ENCODE results near the gene MSMB. TPM values are rescaled to one million over a fixed set of nuclear protein-coding genes. Genes with fewer than 3 reads are reported as not detected.
A peak's percentile ranks its signal among the peaks of the same experiment; 100 is the strongest.

MSMB gene
- total and polyA plus RNA-seq, 9 of the 15 experiments (the other 6 are each of a cell fraction or from before 2014, with no cell fraction given), result 0.21 to 0.60 TPM; not detected in 7

DNA sequence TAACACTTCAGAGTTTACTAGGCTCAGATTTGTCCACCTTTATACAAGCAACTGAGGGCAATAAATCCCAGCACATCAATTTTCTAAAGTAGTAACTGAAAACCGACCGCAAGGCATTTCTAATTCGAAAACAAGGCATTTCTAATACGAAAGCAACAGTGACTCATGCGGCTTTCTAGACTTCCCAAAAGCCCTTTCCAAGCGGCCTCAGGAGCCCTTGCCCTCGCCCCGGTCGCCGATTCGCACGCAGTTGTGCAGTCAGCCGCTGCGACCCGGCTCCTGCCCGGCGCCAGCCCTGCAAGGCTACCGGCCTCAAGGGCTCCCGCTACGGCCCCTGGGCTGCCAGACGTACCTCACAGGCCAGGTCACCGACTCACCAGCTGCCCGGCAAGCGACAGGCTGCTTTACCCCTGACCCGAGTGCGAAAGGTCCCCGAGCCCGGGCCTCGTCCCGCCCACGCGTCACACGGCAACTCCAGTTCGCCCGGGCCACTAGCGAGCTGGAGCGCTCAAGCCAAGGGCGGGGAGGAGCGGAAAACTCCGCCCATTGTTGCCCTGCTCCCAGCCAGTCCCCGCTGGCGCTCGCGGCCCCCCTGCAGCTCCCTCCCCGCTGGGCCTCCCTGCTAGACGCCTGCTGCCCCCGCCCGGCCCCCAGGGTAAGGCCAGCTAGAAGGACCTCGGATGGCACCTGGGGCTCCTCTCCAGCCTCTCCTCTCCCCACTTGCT lies 22.9 kb downstream of the MSMB start:
- POLR2A ChIA-PET, result interaction anchor here (0.6 to 11.8 kb wide), 12 partner anchors 9 to 1019 kb away, joined by 3 to 136 read pairs (median 4); partner anchors contain the start of gene TIMM23
- intact Hi-C loops (cut with micrococcal nuclease), result loop anchor here (1.0 to 5.0 kb wide), 4 partner anchors 22 to 1016 kb away; no protein-coding TSS in a partner anchor
- H3K36me3 ChIP-seq (ENCODE audit: control insufficient read depth, insufficient read depth, low read length), result peaks cover 59% of the 10 kb centered on the region
- peaks cover 3% of the 10 kb centered on the region for H3K9me1 ChIP-seq (ENCODE audit: control insufficient read depth, insufficient read depth, low read length)
- H3K9ac ChIP-seq (ENCODE audit: insufficient read depth in 1 of 2, low read depth in 2 of 2, low read length in 2 of 2), result peak overlapping the region; percentile 76 to 94
- peak; percentile 96 for ATAC-seq
- peaks cover 100% of the 10 kb centered on the region for H3K79me2 ChIP-seq (ENCODE audit: control insufficient read depth, insufficient read depth, low read length)
- CTCF ChIA-PET (ENCODE audit: low intra/inter-chr PET ratio), result interaction anchor here (0.6 kb wide), 3 partner anchors 558 to 872 kb away, joined by 3 read pairs; no protein-coding TSS in a partner anchor
- peak overlapping the region; percentile 74 for H2AFZ ChIP-seq (ENCODE audit: low read depth, low read length)
- peak overlapping the region; percentile 87 for H3K4me2 ChIP-seq (ENCODE audit: insufficient read depth, low read length)
- under 1% methylated on average over 49 of the region's 49 CpGs for WGBS (ENCODE audit: insufficient coverage, low coverage, missing lambda C conversion rate)
- no peak for FAIRE-seq
- peak overlapping the region; percentile 79 for H3K27ac ChIP-seq (ENCODE audit: extremely low read depth, low read depth, low read length)
- H3K4me1 ChIP-seq (replicated peaks in 1 of 2; ENCODE audit: control insufficient read depth in 2 of 2, insufficient read depth in 2 of 2, low read length in 2 of 2), result peaks cover 31 to 72% of the 10 kb centered on the region in 2 experiments
- H4K20me1 ChIP-seq (replicated peaks; ENCODE audit: control insufficient read depth, insufficient read depth, low read length), result peaks cover 24% of the 10 kb centered on the region
- peak overlapping the region; percentile 62 for H3K4me3 ChIP-seq
- in situ Hi-C loops (cut with MboI), result no loop called here
- H3K9me3 ChIP-seq (replicated peaks; ENCODE audit: control insufficient read depth, insufficient read depth, low read depth, low read length), result no peaks in the 10 kb centered on the region
- DNase-seq (ENCODE audit: extremely low read depth in 1 of 4, low spot score in 3 of 4), result peak; percentile 87 to 98 (median 92)
- no TSS peak for BruUV-seq (replicated peaks)
- H3K27me3 ChIP-seq (ENCODE audit: control insufficient read depth in 2 of 2, insufficient read depth in 2 of 2, low read length in 2 of 2), result no peaks in the 10 kb centered on the region
- no peak for TF ChIP-seq ZNF431 (CRISPR knock-in tag; IDR thresholded peaks at IDR 0.05)
- no peak for TF ChIP-seq CREBBP (IDR thresholded peaks at IDR 0.05; ENCODE audit: low read depth, low read length)
- TF ChIP-seq ZNF121 (CRISPR knock-in tag; conservative IDR thresholded peaks at IDR 0.05), result no peak
- TF ChIP-seq, protein P1, sequence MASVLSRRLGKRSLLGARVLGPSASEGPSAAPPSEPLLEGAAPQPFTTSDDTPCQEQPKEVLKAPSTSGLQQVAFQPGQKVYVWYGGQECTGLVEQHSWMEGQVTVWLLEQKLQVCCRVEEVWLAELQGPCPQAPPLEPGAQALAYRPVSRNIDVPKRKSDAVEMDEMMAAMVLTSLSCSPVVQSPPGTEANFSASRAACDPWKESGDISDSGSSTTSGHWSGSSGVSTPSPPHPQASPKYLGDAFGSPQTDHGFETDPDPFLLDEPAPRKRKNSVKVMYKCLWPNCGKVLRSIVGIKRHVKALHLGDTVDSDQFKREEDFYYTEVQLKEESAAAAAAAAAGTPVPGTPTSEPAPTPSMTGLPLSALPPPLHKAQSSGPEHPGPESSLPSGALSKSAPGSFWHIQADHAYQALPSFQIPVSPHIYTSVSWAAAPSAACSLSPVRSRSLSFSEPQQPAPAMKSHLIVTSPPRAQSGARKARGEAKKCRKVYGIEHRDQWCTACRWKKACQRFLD (CRISPR knock-in tag; IDR thresholded peaks at IDR 0.05), result no peak
- TF ChIP-seq SRSF3 (IDR thresholded peaks at IDR 0.05; ENCODE audit: insufficient read depth, low read length), result no peak
- peak; percentile 52; the same call in 1 of the 2 replicates for TF ChIP-seq XRCC5 (IDR thresholded peaks at IDR 0.05; ENCODE audit: low read depth, low read length)
- no peak for TF ChIP-seq SAFB2 (IDR thresholded peaks at IDR 0.05; ENCODE audit: borderline replicate concordance, low read depth, low read length, severe bottlenecking)
- TF ChIP-seq NCOA6 (IDR thresholded peaks at IDR 0.05), result no peak
- TF ChIP-seq, protein P2, sequence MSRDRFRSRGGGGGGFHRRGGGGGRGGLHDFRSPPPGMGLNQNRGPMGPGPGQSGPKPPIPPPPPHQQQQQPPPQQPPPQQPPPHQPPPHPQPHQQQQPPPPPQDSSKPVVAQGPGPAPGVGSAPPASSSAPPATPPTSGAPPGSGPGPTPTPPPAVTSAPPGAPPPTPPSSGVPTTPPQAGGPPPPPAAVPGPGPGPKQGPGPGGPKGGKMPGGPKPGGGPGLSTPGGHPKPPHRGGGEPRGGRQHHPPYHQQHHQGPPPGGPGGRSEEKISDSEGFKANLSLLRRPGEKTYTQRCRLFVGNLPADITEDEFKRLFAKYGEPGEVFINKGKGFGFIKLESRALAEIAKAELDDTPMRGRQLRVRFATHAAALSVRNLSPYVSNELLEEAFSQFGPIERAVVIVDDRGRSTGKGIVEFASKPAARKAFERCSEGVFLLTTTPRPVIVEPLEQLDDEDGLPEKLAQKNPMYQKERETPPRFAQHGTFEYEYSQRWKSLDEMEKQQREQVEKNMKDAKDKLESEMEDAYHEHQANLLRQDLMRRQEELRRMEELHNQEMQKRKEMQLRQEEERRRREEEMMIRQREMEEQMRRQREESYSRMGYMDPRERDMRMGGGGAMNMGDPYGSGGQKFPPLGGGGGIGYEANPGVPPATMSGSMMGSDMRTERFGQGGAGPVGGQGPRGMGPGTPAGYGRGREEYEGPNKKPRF (IDR thresholded peaks at IDR 0.05; ENCODE audit: low read depth, low read length), result no peak
- TF ChIP-seq, protein P3, sequence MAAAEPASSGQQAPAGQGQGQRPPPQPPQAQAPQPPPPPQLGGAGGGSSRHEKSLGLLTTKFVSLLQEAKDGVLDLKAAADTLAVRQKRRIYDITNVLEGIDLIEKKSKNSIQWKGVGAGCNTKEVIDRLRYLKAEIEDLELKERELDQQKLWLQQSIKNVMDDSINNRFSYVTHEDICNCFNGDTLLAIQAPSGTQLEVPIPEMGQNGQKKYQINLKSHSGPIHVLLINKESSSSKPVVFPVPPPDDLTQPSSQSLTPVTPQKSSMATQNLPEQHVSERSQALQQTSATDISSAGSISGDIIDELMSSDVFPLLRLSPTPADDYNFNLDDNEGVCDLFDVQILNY (CRISPR knock-in tag; IDR thresholded peaks at IDR 0.05), result no peak
- TF ChIP-seq ZNF717 (CRISPR knock-in tag; IDR thresholded peaks at IDR 0.05), result no peak
- TF ChIP-seq SP1 (CRISPR knock-in tag; IDR thresholded peaks at IDR 0.05), result peak; percentile 84
- no peak for TF ChIP-seq HIVEP1 (CRISPR knock-in tag; IDR thresholded peaks at IDR 0.05)
- TF ChIP-seq DPF2 (IDR thresholded peaks at IDR 0.05), result peak; percentile 41; the same call in 1 of the 2 replicates
- TF ChIP-seq, protein P4, sequence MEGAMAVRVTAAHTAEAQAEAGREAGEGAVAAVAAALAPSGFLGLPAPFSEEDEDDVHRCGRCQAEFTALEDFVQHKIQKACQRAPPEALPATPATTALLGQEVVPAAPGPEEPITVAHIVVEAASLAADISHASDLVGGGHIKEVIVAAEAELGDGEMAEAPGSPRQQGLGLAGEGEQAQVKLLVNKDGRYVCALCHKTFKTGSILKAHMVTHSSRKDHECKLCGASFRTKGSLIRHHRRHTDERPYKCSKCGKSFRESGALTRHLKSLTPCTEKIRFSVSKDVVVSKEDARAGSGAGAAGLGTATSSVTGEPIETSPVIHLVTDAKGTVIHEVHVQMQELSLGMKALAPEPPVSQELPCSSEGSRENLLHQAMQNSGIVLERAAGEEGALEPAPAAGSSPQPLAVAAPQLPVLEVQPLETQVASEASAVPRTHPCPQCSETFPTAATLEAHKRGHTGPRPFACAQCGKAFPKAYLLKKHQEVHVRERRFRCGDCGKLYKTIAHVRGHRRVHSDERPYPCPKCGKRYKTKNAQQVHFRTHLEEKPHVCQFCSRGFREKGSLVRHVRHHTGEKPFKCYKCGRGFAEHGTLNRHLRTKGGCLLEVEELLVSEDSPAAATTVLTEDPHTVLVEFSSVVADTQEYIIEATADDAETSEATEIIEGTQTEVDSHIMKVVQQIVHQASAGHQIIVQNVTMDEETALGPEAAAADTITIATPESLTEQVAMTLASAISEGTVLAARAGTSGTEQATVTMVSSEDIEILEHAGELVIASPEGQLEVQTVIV (CRISPR knock-in tag; IDR thresholded peaks at IDR 0.05; ENCODE audit: borderline replicate concordance), result no peak
